ENCODE data around the gene RPS6KA5.
A peak's percentile ranks its signal among the peaks of the same experiment; 100 is the strongest.

RPS6KA5 gene

GRCh38 chr14:90810806-90811205 lies 249.6 kb downstream of the RPS6KA5 start:
- no peak for DNase-seq

- DNase-seq = no peak
Observed at GRCh38 chr14:90809530-90810312, 250.7 kb downstream of the RPS6KA5 start.

GRCh38 chr14:90808759-90809529 lies 251.5 kb downstream of the RPS6KA5 start:
- no peak for DNase-seq

GRCh38 chr14:90807060-90807459 lies 253.4 kb downstream of the RPS6KA5 start:
- DNase-seq = no peak

- DNase-seq = peak in 28 of 56 donors; percentile 9 to 75 (median 36)
Observed at GRCh38 chr14:90805662-90806540, 254.5 kb downstream of the RPS6KA5 start.

GRCh38 chr14:90805084-90805391 lies 255.4 kb downstream of the RPS6KA5 start:
- DNase-seq = no peak

GRCh38 chr14:90804292-90805083 lies 256.0 kb downstream of the RPS6KA5 start:
- DNase-seq = no peak

GRCh38 chr14:90803249-90803648 lies 257.2 kb downstream of the RPS6KA5 start:
- no peak for DNase-seq

- DNase-seq = no peak
Observed at GRCh38 chr14:90799420-90799819, 261.0 kb downstream of the RPS6KA5 start.

- no peak for DNase-seq
Observed at GRCh38 chr14:90797919-90798318, 262.5 kb downstream of the RPS6KA5 start.
